H9 (cell line): ENCODE results near the gene TTYH2. TPM values are rescaled to one million over a fixed set of nuclear protein-coding genes. Genes with fewer than 3 reads are reported as not detected.

Source experiments
- DNase-seq: peaks from one replicate; pipeline ENCODE4 v3.0.0-alpha.2; 2017
- H2AFZ ChIP-seq: one replicate; pipeline ENCODE4 v1.6.1; 2013; ENCODE audit warnings: mild to moderate bottlenecking, low read length, control low read depth, moderate library complexity
- H2AK5ac ChIP-seq: 2 replicates; pipeline ENCODE4 v1.6.1; 2013; ENCODE audit warnings: low read length, control low read depth, mixed read lengths; ENCODE audit not compliant: insufficient read length
- H2BK120ac ChIP-seq: one replicate; pipeline ENCODE4 v1.6.1; 2013; ENCODE audit warnings: low read depth, mild to moderate bottlenecking, low read length, control low read depth, inconsistent platforms; ENCODE audit not compliant: poor library complexity, severe bottlenecking
- H2BK12ac ChIP-seq: 2 replicates; pipeline ENCODE4 v1.6.1; 2013; ENCODE audit warnings: low read length, control low read depth, mixed read lengths, low read depth; ENCODE audit not compliant: insufficient read length
- H2BK15ac ChIP-seq: 2 replicates; pipeline ENCODE4 v1.6.1; 2013; ENCODE audit warnings: low read depth, low read length, control low read depth
- H2BK20ac ChIP-seq: one replicate; pipeline ENCODE4 v1.6.1; 2013; ENCODE audit warnings: low read depth, mild to moderate bottlenecking, low read length, control low read depth, inconsistent platforms; ENCODE audit not compliant: poor library complexity, severe bottlenecking
- H2BK5ac ChIP-seq: 2 replicates; pipeline ENCODE4 v1.6.1; 2013; ENCODE audit warnings: low read length, control low read depth, mixed read lengths; ENCODE audit not compliant: insufficient read length
- H3K14ac ChIP-seq: 2 replicates; pipeline ENCODE4 v1.6.1; 2013; ENCODE audit warnings: low read length, control low read depth; ENCODE audit not compliant: insufficient read depth
- H3K18ac ChIP-seq: 2 replicates; pipeline ENCODE4 v1.6.1; 2013; ENCODE audit warnings: low read depth, mild to moderate bottlenecking, mixed read lengths, low read length, control low read depth; ENCODE audit not compliant: insufficient read length
- H3K23ac ChIP-seq: 2 replicates; pipeline ENCODE4 v1.6.1; 2013; ENCODE audit warnings: low read length, control low read depth, mixed read lengths, low read depth; ENCODE audit not compliant: insufficient read length
- H3K23me2 ChIP-seq: 2 replicates; pipeline ENCODE4 v1.6.1; 2013; ENCODE audit warnings: low read depth, mild to moderate bottlenecking, mixed read lengths, low read length, control low read depth; ENCODE audit not compliant: insufficient read length, poor library complexity, severe bottlenecking
- H3K27ac ChIP-seq: 2 replicates; pipeline ENCODE4 v1.5.1; 2013; ENCODE audit warnings: low read length, control low read depth, mixed read lengths, low read depth; ENCODE audit not compliant: insufficient read length
- H3K27me3 ChIP-seq: 2 replicates; pipeline ENCODE4 v1.6.1; 2013; ENCODE audit warnings: low read length, control low read depth, inconsistent platforms; ENCODE audit not compliant: insufficient read depth
- H3K4ac ChIP-seq: 2 replicates; pipeline ENCODE4 v1.6.1; 2013; ENCODE audit warnings: low read depth, mild to moderate bottlenecking, control low read depth, inconsistent platforms, low read length, moderate library complexity
- H3K4me1 ChIP-seq: 2 replicates; pipeline ENCODE4 v1.6.1; 2013; ENCODE audit warnings: low read length, control low read depth, inconsistent platforms; ENCODE audit not compliant: insufficient read depth
- H3K4me2 ChIP-seq: 2 replicates; pipeline ENCODE4 v1.6.1; 2013; ENCODE audit warnings: low read length, control low read depth, mixed read lengths; ENCODE audit not compliant: insufficient read length, insufficient read depth
- H3K56ac ChIP-seq: 2 replicates; pipeline ENCODE4 v1.6.1; 2013; ENCODE audit warnings: low read depth, mild to moderate bottlenecking, mixed read lengths, low read length, control low read depth; ENCODE audit not compliant: insufficient read length
- H3K79me1 ChIP-seq: 2 replicates; pipeline ENCODE4 v1.6.1; 2013; ENCODE audit warnings: low read depth, mild to moderate bottlenecking, moderate library complexity, low read length, control low read depth, inconsistent platforms; ENCODE audit not compliant: insufficient read depth, poor library complexity, severe bottlenecking
- H3K79me2 ChIP-seq: 2 replicates; pipeline ENCODE4 v1.6.1; 2013; ENCODE audit warnings: low read length, control low read depth, inconsistent platforms; ENCODE audit not compliant: insufficient read depth
- H3K9ac ChIP-seq: 2 replicates; pipeline ENCODE4 v1.6.1; 2013; ENCODE audit warnings: low read length, control low read depth, mixed read lengths; ENCODE audit not compliant: insufficient read length; ENCODE audit errors: extremely low read depth
- H3K9me3 ChIP-seq: one replicate; pipeline ENCODE4 v1.6.1; 2013; ENCODE audit warnings: low read depth, low read length, inconsistent platforms; ENCODE audit not compliant: control insufficient read depth
- H3T11ph ChIP-seq: one replicate; pipeline ENCODE4 v1.6.1; 2013; ENCODE audit warnings: mild to moderate bottlenecking, low read length, control low read depth, inconsistent platforms
- H4K20me1 ChIP-seq: one replicate; pipeline ENCODE4 v1.6.1; 2013; ENCODE audit not compliant: control insufficient read depth, insufficient read length, insufficient read depth
- H4K5ac ChIP-seq: 2 replicates; pipeline ENCODE4 v1.6.1; 2013; ENCODE audit warnings: low read depth, mild to moderate bottlenecking, mixed read lengths, low read length, control low read depth; ENCODE audit not compliant: insufficient read length
- H4K8ac ChIP-seq: replicated peaks from 2 replicates; pipeline ENCODE4 v1.6.1; 2013; ENCODE audit warnings: low read length, control low read depth, mixed read lengths, low read depth; ENCODE audit not compliant: insufficient read length
- H4K91ac ChIP-seq: 2 replicates; pipeline ENCODE4 v1.6.1; 2013; ENCODE audit warnings: low read depth, mild to moderate bottlenecking, moderate library complexity, mixed read lengths, low read length, control low read depth; ENCODE audit not compliant: insufficient read length
- H3K27ac Mint-ChIP-seq, 3 experiments: 2 replicates in 2 of 3; 3 replicates in 1 of 3; pipeline ENCODE4 v1.8.0; 2020 to 2021; ENCODE audit warnings: mixed read lengths in 3 of 3, mild to moderate bottlenecking in 1 of 3, moderate library complexity in 1 of 3
- H3K27me3 Mint-ChIP-seq: 2 replicates; pipeline ENCODE4 v1.8.0; 2021; ENCODE audit warnings: low read depth, mild to moderate bottlenecking, moderate library complexity, mixed read lengths
- H3K36me3 Mint-ChIP-seq, 3 experiments: 2 replicates in 2 of 3; 3 replicates in 1 of 3; pipeline ENCODE4 v1.8.0; 2020 to 2021; ENCODE audit warnings: low read depth in 3 of 3, mixed read lengths in 3 of 3; ENCODE audit not compliant: insufficient read depth in 1 of 3
- H3K4me1 Mint-ChIP-seq, 2 experiments: 2 replicates each; pipeline ENCODE4 v1.8.0; 2020; ENCODE audit warnings: mixed read lengths in 2 of 2
- H3K4me3 Mint-ChIP-seq, 2 experiments: 2 replicates in 1 of 2; 3 replicates in 1 of 2; pipeline ENCODE4 v1.8.0; 2020 to 2021; ENCODE audit warnings: mild to moderate bottlenecking in 2 of 2, mixed read lengths in 2 of 2, moderate library complexity in 1 of 2
- H3K9me3 Mint-ChIP-seq, 2 experiments: 2 replicates in 1 of 2; 3 replicates in 1 of 2; pipeline ENCODE4 v1.8.0; 2020; ENCODE audit warnings: mild to moderate bottlenecking in 2 of 2, mixed read lengths in 2 of 2, moderate library complexity in 1 of 2
- WGBS: extraction: QIAGEN DNeasy Blood & Tissue Kit; methylation state at CpG from one replicate; pipeline ENCODE4 v1.1.7; 2013; ENCODE audit warnings: missing lambda C conversion rate, low lambda C conversion rate, mixed read lengths; ENCODE audit not compliant: insufficient read length; ENCODE audit errors: extremely low coverage; 5-methylcytosine and 5-hydroxymethylcytosine counted together
- total RNA-seq: library from RNA; stranded (reverse); gene quantifications from 2 replicates; pipeline ENCODE4 v1.2.1, GENCODE V29; 2021
- TF ChIP-seq, protein P1 (sequence below): fragments of 200-600 bp; sonication (generic); conservative IDR thresholded peaks from 3 replicates; pipeline ENCODE4 v1.8.0; 2021; ENCODE audit warnings: antibody characterized with exemption, mild to moderate bottlenecking

Gene TTYH2
- total RNA-seq, 1 experiment from 2014 or later: 1.6 TPM

DNA sequence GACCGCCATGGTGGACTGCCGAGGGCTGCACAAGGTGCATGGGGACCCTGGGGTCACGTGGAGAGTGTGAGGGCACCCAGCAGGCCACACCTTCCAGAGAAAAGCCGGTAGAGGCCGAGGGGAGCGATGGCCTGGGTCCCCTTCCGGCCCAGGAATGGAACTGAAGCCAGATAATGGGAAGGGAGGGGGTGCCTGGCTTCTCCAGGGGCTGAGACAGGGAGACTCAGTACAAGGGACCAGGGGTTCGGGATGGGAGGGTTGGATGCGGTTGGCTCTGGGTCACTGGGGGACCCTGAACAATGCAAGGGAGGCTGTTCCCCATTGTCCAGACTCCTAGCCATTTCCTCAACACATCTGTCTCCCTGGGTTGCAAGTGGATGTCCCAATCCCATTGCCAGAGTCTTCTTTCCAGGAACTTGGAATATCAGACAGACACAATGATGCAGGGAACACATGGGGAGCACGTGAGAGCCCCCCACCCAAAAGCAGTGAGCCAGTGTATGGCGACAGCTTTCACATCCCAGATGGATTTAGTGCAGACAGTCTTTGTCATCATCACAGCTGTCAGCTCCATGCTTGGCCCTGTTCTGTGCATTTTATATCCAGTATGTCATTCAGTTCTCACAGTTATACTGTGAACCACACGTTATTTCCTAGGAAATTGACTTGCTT lies 37.1 kb downstream of the TTYH2 start:
- no peak overlapping the region for H2BK5ac ChIP-seq
- no peak overlapping the region for H2BK15ac ChIP-seq
- no peak overlapping the region for H3K4me2 ChIP-seq
- H4K91ac ChIP-seq: no peak overlapping the region
- no peak overlapping the region for H3K4me3 Mint-ChIP-seq
- H2BK120ac ChIP-seq: no peak overlapping the region
- no peaks in the 10 kb centered on the region for H3K27me3 ChIP-seq
- H4K20me1 ChIP-seq: no peaks in the 10 kb centered on the region
- H3K4me1 ChIP-seq: no peaks in the 10 kb centered on the region
- H3K27ac ChIP-seq: no peak overlapping the region
- no peak overlapping the region for H3K18ac ChIP-seq
- no peak overlapping the region for H3K9ac ChIP-seq
- TF ChIP-seq, protein P1, sequence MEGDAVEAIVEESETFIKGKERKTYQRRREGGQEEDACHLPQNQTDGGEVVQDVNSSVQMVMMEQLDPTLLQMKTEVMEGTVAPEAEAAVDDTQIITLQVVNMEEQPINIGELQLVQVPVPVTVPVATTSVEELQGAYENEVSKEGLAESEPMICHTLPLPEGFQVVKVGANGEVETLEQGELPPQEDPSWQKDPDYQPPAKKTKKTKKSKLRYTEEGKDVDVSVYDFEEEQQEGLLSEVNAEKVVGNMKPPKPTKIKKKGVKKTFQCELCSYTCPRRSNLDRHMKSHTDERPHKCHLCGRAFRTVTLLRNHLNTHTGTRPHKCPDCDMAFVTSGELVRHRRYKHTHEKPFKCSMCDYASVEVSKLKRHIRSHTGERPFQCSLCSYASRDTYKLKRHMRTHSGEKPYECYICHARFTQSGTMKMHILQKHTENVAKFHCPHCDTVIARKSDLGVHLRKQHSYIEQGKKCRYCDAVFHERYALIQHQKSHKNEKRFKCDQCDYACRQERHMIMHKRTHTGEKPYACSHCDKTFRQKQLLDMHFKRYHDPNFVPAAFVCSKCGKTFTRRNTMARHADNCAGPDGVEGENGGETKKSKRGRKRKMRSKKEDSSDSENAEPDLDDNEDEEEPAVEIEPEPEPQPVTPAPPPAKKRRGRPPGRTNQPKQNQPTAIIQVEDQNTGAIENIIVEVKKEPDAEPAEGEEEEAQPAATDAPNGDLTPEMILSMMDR: no peak
- peaks cover 9 to 18% of the 10 kb centered on the region in 2 experiments for H3K9me3 Mint-ChIP-seq
- no peaks in the 10 kb centered on the region for H3K79me1 ChIP-seq
- H2AK5ac ChIP-seq: no peak overlapping the region
- no peak overlapping the region for H4K8ac ChIP-seq
- H3K9me3 ChIP-seq: no peaks in the 10 kb centered on the region
- H3K27ac Mint-ChIP-seq: no peak overlapping the region
- H3K79me2 ChIP-seq: no peaks in the 10 kb centered on the region
- peaks cover 16 to 30% of the 10 kb centered on the region in 2 experiments for H3K4me1 Mint-ChIP-seq
- H3T11ph ChIP-seq: no peak overlapping the region
- peaks cover 18% of the 10 kb centered on the region for H3K27me3 Mint-ChIP-seq
- no peak overlapping the region for H3K4ac ChIP-seq
- peaks cover under 1% of the 10 kb centered on the region for H3K23me2 ChIP-seq
- WGBS: no CpG with 5 or more reads among the region's 12 CpGs
- H2AFZ ChIP-seq: no peak overlapping the region
- no peak overlapping the region for H3K23ac ChIP-seq
- no peak overlapping the region for H3K56ac ChIP-seq
- H2BK20ac ChIP-seq: no peak overlapping the region
- H2BK12ac ChIP-seq: no peak overlapping the region
- no peak for DNase-seq
- no peak overlapping the region for H4K5ac ChIP-seq
- peaks cover 3 to 20% (median 17%) of the 10 kb centered on the region in 3 experiments; a peak in 6 of 7 replicates for H3K36me3 Mint-ChIP-seq
- H3K14ac ChIP-seq: peak overlapping the region; percentile 21; the same call in 1 of the 2 replicates
